GM19438 (cell line): ENCODE measurements around the gene BPIFB4.
"Not testable (repeated sequence)": the region's sequence is repeated elsewhere in the genome, so short reads cannot be mapped to it uniquely, and the experiment has no call there.

ENCODE experiments used
- ATAC-seq: cut with Tn5 transposase; IDR thresholded peaks from one replicate; pipeline ENCODE4 v1.9.1; 2021; ENCODE audit warnings: low read depth; ENCODE audit not compliant: unreplicated experiment

BPIFB4 gene

GRCh38 chr20:33112547-33113386, 33.3 kb downstream of the BPIFB4 start:
- no peak for ATAC-seq

- no peak for ATAC-seq
Measured at GRCh38 chr20:33113387-33113908, 34.0 kb downstream of the BPIFB4 start.

DNA sequence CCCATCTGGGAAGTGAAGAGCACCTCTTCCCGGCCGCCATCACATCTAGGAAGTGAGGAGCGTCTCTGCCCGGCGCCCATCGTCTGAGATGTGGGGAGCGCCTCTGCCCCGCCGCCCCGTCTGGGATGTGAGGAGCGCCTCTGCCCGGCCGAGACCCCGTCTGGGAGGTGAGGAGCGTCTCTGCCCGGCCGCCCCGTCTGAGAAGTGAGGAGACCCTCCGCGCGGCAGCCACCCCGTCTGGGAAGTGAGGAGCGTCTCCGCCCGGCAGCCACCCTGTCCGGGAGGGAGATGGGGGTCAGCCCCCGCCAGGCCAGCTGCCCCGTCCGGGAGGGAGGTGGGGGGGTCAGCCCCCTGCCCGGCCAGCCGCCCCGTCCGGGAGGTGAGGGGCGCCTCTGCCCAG, 36.1 kb downstream of the BPIFB4 start:
- not testable (repeated sequence) for ATAC-seq

DNA sequence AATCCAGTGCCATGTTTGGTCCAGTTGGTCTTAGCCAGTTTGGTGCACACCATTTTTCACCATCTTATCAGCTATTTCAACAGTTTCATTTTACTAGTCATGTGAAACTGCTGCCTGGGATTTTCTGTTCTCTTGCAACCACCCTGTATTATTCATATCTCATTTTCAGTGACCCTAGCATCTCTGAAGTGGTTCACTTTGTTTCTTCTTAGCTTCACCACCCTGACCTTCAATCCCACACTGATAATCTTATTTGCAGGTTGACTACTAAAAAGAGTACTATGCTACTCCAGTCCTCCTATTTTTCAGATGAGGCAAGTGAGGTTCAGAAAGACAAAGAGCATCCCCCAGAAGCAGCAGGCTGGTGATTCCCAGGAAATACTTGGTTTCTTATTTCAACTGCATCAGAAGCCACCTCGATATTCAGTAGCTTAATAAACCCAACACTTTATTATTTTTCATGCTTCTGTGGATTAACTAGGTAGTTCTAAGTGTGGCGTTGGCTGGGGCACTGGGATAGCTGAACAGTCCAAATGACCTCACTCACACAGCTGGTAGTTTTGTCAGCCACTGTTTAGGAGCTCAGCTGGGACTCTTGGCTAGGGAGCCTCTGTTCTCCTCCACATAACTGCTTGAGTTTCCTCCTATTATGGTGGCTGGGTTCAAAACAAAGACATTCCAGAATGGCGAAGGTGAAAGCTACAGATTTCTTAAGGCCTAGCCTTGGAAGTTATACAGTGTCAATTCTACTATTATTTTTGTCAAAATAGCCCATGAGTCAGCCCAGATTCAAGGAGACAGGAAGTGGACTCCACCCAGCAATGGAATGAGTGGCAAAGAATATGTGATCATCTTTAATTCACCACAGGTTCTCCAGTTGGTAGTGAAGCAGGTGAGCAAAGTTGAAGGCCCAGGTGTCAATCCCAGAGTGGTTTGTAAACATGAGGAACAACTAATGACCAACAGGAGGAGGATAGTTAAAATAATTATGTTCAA, 40.6 kb downstream of the BPIFB4 start:
- ATAC-seq = no peak

GRCh38 chr20:33120934-33121333, 41.5 kb downstream of the BPIFB4 start:
- no peak for ATAC-seq

- not testable (repeated sequence) for ATAC-seq
Measured at GRCh38 chr20:33122297-33122696, 42.9 kb downstream of the BPIFB4 start.

GRCh38 chr20:33124261-33124660, 44.8 kb downstream of the BPIFB4 start:
- ATAC-seq = no peak

DNA sequence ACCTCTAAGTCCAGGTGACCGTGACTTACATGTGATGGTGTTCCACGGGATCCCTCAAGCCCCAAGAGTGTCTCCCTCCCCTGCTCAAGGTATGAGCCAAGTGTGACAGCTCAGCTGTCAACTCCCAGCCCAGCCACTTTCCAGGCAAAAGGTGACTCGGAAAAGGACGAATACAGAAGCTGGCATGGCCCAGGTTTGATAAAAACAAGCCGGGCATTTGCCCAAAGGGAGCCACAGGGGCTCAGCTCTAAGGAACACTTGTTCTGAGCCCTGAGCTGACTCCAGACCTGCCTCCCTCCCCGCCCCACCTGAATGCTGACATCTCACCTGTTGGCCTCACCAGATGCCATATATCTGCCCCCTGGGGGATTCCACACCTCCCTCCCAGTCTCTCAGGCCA, 45.6 kb downstream of the BPIFB4 start:
- no peak for ATAC-seq

- ATAC-seq = no peak
Measured at GRCh38 chr20:33125983-33126382, 46.5 kb downstream of the BPIFB4 start.

GRCh38 chr20:33127422-33128097, 48.1 kb downstream of the BPIFB4 start:
- ATAC-seq = no peak

DNA sequence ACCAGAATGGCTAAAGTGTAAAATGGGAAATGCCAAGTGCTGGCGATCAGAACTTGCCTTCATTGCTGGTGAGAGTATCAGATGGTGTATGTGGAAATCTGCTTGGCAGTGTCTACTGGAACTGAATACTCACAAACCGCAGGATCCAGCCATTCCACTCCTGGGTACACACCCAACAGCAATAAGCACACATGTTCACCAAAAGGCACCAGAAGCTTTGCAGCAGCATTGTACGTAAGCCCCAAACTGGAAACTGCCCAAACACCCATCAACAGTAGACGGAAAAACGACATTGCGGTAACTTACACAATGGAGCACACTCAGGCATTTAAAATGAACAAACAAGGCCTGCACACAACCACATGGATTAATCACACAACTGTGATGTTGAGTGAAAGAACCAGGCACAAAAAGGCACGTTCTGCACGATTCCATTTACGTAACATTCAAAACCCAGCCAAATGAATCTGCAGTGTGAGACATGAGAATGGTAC, 51.2 kb downstream of the BPIFB4 start:
- no peak for ATAC-seq

DNA sequence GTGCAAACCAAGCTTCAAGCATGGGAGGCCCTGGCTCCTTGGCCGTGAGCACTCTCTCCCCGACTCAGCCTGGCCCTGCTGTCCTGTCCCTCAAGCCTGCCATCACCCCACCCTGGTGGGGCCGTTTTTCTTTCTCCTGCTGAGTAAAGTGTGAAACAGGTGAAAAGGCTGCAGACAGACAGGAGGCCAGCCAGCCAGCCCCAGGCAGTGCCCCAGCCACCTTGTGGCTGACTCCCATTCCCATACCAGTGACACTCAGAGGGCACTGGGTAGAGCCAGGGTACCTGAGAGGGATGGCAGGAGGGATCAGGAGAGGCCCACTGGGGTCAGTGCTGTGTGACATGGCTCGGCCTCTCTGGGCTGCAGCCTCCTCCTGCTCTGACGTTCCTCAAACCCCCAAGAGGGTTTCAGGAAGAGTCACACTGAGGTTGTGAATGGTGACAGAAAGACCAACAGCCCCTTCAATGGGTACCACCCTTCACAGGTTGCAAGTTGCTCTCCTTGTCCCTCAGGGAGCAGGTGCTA, 52.6 kb downstream of the BPIFB4 start:
- ATAC-seq = no peak

DNA sequence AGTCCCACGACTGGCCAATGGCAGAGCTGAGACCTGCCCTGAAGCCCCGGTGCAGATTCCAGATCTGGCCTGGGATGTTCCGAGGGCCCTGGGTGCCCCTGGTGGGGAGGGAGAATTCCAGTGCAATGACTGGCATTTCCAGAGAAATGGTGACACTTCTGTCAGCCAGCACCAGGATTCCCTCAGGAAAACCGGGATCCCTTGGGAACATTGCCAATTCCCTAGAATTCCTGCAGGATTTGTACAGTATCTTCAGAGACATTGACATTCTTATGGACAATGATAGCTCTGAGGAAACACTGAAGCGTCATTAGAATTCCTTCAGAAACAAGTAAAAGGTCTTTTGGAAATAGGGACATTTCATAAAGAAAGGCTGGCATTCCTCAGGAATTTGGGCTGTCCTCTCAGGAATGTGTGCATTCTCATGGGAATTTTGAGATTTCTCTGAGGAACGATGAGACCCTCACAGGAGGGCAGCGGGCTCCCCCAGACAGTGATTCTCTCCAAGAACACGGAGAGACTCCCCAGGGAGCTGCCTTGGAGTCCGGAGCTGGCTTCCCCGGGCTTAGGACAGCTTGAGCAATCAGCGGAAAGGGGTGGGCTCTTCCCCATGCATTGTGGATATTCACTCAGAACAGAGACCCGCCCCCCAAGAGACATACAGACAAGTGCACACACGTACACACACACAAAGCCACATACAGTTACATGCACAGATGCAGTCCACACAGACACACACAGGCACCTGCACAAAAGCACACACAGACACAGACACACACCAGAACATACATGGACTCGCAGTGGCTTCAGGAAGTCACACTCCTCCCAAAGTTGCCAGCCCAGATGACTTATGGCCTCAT, 53.3 kb downstream of the BPIFB4 start:
- ATAC-seq = no peak

DNA sequence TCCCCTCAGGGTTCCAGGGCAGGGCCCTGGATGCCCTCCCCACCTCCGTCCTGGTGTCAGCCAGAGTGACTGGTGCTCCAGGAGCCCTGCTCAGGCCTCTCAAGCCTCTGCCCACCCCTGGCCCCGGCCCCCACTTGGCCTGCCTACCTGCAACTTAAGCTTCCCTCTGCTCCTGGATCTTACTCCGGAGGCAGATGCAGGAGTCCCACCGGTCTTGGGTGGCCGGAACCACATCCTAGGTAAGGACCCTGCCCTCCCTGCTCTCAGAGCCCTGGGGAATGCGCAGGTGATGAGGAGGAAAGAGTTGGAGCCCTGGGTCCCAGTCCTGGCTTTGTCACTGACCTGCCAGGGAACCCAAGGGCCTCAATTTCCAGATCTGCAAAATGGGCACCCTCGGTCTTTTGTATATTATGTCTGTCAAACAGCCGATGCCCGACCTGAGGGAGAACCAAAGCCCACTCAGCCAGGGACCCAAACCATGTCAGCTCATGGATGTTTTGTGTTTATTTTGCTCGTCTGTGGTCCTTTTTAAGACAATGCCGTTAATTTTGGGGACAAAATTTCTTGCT, 54.0 kb downstream of the BPIFB4 start:
- ATAC-seq = no peak

- ATAC-seq = no peak
Measured at GRCh38 chr20:33137195-33137594, 57.8 kb downstream of the BPIFB4 start.

GRCh38 chr20:33139467-33139866, 60.0 kb downstream of the BPIFB4 start:
- ATAC-seq = no peak

- no peak for ATAC-seq
Measured at GRCh38 chr20:33145521-33145920, 66.1 kb downstream of the BPIFB4 start.

- no peak for ATAC-seq
Measured at GRCh38 chr20:33147299-33147698, 67.9 kb downstream of the BPIFB4 start.

DNA sequence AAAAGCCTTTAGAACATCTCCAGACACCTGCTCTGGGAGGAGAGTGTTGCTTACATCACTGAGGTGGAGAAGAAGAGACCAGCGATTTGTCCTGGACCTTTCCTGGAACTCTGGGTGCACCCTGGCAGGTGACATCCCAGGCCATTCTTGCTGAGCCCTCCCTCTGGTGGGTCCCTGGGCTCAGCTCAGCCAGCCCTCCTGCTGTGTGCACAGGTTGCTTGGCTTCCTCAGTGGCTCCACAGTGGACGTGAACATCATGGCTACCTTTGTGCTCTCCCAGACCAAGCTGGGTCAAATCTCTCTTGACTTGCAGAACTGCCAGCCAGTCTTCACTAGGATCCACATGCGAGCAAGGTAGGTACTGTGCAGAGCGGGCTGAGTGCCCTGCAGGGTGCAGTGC, 68.6 kb downstream of the BPIFB4 start:
- ATAC-seq = no peak
